ENCODE data around the gene EDN2.

Gene EDN2

GRCh38 chr1:41498804-41499203 lies 14.3 kb upstream of the EDN2 start:
- DNase-seq (ENCODE audit: low spot score) = peak; percentile 71

GRCh38 chr1:41498391-41498790 lies 13.9 kb upstream of the EDN2 start:
- no peak for DNase-seq (ENCODE audit: low spot score)

- no peak for DNase-seq (ENCODE audit: low spot score)
Observed at GRCh38 chr1:41497461-41498030, 13.1 kb upstream of the EDN2 start.

- no peak for DNase-seq (ENCODE audit: low spot score)
Observed at GRCh38 chr1:41497056-41497440, 12.6 kb upstream of the EDN2 start.

- peak; percentile 93 for DNase-seq (ENCODE audit: low spot score)
Observed at GRCh38 chr1:41496080-41497055, 11.9 kb upstream of the EDN2 start.

GRCh38 chr1:41495210-41495948 lies 10.9 kb upstream of the EDN2 start:
- no peak for DNase-seq (ENCODE audit: low spot score)

GRCh38 chr1:41494351-41495209 lies 10.1 kb upstream of the EDN2 start:
- DNase-seq (ENCODE audit: low spot score) = no peak

GRCh38 chr1:41493626-41494350 lies 9.3 kb upstream of the EDN2 start:
- DNase-seq (ENCODE audit: low spot score) = no peak

GRCh38 chr1:41493117-41493536 lies 8.6 kb upstream of the EDN2 start:
- peak; percentile 67 for DNase-seq (ENCODE audit: low spot score)

GRCh38 chr1:41492341-41492848 lies 7.9 kb upstream of the EDN2 start:
- DNase-seq (ENCODE audit: low spot score) = no peak

GRCh38 chr1:41490911-41491310 lies 6.4 kb upstream of the EDN2 start:
- no peak for DNase-seq (ENCODE audit: low spot score)

- DNase-seq (ENCODE audit: low spot score) = no peak
Observed at GRCh38 chr1:41489561-41489960, 5.1 kb upstream of the EDN2 start.

- DNase-seq (ENCODE audit: low spot score) = no peak
Observed at GRCh38 chr1:41488040-41488951, 3.8 kb upstream of the EDN2 start.

GRCh38 chr1:41487126-41488039 lies 2.9 kb upstream of the EDN2 start:
- DNase-seq (ENCODE audit: low spot score) = no peak

GRCh38 chr1:41486371-41487125 lies 2.1 kb upstream of the EDN2 start:
- DNase-seq (ENCODE audit: low spot score) = no peak

- no peak for DNase-seq (ENCODE audit: low spot score)
Observed at GRCh38 chr1:41486053-41486370, 1.5 kb upstream of the EDN2 start.

- no peak for DNase-seq (ENCODE audit: low spot score)
Observed at GRCh38 chr1:41485605-41486004, 1.1 kb upstream of the EDN2 start.

GRCh38 chr1:41483960-41484401 lies 502 bp downstream of the EDN2 start:
- no peak for DNase-seq (ENCODE audit: low spot score)
